ENCODE data around the gene MAGED1.
A peak's percentile ranks its signal among the peaks of the same experiment; 100 is the strongest.

Gene MAGED1, protein sequence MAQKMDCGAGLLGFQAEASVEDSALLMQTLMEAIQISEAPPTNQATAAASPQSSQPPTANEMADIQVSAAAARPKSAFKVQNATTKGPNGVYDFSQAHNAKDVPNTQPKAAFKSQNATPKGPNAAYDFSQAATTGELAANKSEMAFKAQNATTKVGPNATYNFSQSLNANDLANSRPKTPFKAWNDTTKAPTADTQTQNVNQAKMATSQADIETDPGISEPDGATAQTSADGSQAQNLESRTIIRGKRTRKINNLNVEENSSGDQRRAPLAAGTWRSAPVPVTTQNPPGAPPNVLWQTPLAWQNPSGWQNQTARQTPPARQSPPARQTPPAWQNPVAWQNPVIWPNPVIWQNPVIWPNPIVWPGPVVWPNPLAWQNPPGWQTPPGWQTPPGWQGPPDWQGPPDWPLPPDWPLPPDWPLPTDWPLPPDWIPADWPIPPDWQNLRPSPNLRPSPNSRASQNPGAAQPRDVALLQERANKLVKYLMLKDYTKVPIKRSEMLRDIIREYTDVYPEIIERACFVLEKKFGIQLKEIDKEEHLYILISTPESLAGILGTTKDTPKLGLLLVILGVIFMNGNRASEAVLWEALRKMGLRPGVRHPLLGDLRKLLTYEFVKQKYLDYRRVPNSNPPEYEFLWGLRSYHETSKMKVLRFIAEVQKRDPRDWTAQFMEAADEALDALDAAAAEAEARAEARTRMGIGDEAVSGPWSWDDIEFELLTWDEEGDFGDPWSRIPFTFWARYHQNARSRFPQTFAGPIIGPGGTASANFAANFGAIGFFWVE

DNA sequence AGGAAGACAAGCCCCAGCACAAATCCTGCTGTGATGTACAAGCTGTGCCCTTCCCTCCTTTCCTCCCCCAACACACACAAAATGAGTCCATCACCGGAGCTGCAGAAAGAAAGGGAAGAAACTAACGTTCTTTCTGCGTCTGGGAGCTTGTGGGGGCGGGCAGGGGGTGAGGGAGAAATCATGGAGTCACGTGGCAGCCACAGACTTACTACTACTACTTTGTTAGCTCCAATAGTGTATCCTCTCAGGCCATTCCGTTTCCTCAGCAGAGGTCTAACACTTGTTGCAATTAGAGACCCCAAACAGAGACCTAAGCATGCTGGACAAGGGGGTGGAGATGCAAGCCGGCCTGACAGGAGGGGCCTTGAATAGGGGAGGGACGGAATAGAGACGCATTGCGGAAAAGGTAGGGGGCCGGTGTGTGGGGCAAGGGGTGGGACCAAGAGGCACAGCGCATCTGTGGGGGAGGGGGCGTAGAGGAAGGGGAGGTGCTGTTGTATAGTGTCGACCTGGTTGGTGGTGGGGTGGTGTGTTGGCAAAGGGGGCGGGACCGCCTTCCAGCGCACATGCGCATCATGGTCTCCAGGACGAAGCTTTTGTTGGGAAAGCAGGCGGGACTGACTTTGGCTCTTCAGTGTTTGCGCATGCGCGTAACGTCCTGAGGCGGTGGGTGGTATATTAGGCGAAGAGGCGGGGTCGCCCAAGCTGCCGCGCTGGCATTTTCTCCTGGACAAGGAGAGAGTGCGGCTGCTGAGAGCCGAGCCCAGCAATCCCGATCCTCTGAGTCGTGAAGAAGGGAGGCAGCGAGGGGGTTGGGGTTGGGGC lies at the start of gene MAGED1:
MAGED1 (plus strand) TSS at position 703 of the 825 bp plus-strand sequence. CDS start 682 bp downstream, outside the sequence.
- peak; percentile 97 for DNase-seq (ENCODE audit: low read depth, low spot score)

DNA sequence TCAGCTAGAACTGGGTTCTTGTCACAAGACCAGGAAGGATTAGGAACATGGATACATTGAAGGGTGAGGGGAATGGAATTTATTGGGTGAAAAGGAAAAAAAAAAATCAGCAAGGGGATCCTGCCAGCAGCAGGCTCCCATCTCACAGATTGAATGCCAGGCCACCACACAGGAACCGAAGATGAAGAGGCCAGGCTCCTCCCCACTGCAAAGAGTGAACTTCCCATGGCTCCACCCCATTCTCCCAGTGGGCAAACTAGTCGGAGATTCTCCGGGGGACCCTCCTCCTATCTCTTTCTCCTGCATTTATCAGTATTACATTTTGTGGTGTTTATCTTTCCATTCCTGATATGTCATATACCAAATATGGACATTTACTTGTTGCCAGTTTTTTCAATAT lies 46.0 kb upstream of the MAGED1 start:
- no peak for DNase-seq (ENCODE audit: low read depth, low spot score)

DNA sequence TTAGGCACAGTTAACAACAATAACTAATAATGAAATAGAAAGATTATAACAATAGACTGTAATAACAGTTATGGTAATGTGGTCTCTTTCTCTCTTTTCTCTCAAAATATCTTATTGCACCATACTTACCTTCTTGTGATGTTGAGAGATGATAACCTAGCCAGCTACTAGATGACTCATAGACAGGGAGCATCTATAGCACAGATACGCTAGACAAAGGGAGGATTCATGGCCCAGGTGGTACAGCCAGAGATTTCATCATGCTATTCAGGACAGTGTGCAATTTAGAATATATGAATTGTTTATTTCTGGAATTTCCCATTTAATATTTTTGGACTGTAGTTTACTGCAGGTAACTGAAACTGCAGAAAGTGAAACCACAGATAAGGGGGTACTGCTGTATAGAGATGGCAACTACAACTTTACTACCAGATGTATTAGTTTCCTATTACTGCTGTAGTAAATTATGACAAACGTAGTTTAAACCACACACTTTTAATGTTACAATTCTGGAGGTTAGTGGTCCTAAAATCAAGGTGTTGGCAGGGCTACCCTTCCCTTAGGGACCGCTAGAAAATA lies 41.8 kb upstream of the MAGED1 start:
- no peak for DNase-seq (ENCODE audit: low read depth, low spot score)

DNA sequence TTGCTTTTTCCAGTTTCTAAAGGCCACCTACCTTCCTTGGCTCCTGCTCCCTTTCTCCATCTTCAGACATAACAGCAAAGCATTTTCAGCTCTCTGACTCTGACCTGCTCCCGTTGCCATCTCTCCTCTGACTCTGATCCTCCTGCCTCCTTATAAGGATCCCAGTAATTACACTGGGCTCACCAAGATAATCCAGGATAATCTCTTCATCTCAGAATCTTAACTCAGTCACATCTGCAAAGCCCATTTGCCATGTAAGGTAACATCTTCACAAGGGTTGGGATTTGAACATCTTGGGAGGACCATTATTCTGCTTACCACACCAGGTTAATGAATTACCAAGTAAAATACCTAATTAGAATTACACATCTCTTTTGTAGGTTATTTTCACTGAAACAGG lies 41.3 kb upstream of the MAGED1 start:
- no peak for DNase-seq (ENCODE audit: low read depth, low spot score)

DNA sequence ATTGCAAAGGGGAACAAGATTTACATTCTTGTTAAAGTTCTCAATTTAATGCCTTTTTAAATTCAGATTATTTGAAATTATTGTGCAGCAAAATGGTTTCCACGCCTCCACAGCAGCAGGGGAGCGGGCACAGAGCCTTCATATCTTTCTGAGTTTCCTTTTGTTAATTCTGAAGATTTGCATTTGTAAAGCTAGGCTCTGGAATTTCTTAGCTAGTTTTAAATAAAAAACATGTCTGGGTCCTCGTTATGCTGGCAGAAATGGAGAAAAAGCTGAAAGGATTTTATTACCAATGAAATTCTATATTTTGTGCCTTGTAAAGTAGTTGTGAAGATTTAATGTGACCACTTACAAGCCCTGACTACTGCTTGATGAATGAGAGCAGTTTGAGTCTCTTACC lies 40.8 kb upstream of the MAGED1 start:
- DNase-seq (ENCODE audit: low read depth, low spot score) = no peak

- DNase-seq (ENCODE audit: low read depth, low spot score) = no peak
These were observed 40.2 kb upstream of the MAGED1 start for GRCh38 chrX:51853251-51853650.

GRCh38 chrX:51855698-51856097 lies 37.7 kb upstream of the MAGED1 start:
- DNase-seq (ENCODE audit: low read depth, low spot score) = no peak

- DNase-seq (ENCODE audit: low read depth, low spot score) = no peak
These were observed 36.2 kb upstream of the MAGED1 start for GRCh38 chrX:51857159-51857733.

GRCh38 chrX:51860679-51861078 lies 32.7 kb upstream of the MAGED1 start:
- peak; percentile 14 for DNase-seq (ENCODE audit: low read depth, low spot score)

DNA sequence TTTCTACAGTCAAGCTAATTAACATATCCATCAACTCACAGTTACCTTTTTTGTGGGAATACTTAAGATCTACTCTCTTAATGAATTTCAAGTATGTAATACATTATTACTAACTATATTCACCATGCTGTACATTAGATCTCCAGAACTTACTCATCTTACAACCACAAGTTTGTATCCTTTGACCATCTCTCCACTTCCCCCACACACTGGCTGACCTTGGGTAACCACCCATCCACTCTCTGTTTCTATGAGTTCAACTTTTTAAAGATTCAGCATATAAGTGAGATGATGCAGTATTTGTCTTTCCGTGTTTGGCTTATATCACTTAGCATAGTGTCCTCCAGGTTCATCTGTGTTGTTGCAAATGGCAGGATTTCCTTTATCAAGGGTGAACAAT lies 30.5 kb upstream of the MAGED1 start:
- no peak for DNase-seq (ENCODE audit: low read depth, low spot score)

GRCh38 chrX:51866210-51866609 lies 27.2 kb upstream of the MAGED1 start:
- peak; percentile 9 for DNase-seq (ENCODE audit: low read depth, low spot score)

GRCh38 chrX:51867626-51868025 lies 25.8 kb upstream of the MAGED1 start:
- no peak for DNase-seq (ENCODE audit: low read depth, low spot score)

DNA sequence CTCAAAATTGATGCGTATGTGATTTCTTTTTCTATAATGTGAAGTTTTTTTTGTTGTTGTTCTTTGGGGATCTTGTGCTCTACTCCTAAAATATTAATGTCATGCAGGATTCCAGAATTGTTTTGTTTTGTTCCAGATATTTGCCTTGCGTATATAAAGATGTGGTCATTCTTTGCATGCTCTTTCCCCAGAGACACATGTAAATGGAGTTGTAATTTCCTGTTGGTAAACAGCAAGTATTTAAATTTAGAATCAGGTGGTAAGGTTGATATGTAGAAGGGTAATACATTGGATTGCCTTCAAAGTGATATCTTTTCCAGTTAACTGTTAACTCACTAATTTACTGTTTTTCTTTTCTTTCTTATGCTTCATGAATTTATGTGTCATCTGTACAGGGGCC lies 23.1 kb upstream of the MAGED1 start:
- DNase-seq (ENCODE audit: low read depth, low spot score) = no peak

- DNase-seq (ENCODE audit: low read depth, low spot score) = no peak
These were observed 19.3 kb upstream of the MAGED1 start for GRCh38 chrX:51874123-51874522.

DNA sequence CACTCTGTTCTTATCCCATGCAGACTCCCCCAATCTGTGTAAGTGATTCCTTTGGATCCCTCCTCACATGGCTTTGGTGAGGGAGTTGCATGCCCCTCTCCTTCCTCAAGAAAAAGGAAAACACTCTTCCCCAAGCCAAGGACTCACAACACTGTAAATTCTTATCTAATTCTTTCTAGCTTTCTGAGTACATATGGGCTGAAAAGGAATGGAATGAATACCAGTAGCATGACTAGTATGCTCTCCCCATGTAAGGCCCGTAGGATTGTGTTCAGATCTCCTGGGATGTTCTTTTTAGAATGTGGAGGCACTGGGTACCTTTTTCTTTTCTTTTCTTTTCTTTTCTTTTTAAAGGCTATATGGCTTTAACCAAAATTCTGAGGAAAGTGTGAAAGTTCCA lies 17.0 kb upstream of the MAGED1 start:
- DNase-seq (ENCODE audit: low read depth, low spot score) = peak; percentile 51

DNA sequence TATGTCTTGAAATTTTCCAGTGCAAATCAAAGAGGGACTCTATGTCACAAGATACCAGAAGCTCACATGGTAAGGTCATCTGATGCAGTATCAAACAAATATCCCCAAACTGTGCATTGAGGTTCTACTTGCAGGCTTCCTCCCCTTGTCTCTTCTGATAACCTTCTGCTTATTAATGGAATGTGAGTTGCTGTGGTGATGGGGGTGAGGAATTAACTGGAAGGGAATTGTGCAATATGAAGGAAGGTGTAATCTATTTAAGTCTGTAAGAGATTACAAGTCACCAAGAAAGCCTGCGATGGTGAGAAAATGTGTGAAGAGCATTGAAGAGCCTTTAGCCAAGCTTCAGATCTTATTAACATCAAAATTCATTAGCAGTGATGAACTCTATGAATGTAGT lies 15.4 kb upstream of the MAGED1 start:
- no peak for DNase-seq (ENCODE audit: low read depth, low spot score)

DNA sequence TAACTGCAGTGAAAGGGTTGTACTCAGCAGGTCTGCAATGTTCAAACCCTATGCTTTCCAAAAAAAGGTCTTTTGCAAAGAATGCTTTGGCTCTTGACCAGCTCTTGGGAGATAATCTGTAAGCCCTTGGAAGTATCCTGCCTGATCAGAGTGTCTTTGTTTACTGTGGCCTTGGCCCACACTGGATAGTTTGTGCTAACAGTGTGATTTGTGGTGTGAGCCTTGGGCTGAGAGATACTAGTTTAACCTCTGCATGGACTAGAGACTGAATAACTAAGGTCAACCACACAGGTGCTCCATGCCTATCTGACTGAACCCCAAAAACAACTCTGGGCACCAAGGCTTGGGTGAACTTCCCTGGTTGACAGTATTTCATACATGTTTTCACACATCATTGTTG lies 3.6 kb upstream of the MAGED1 start:
- no peak for DNase-seq (ENCODE audit: low read depth, low spot score)

DNA sequence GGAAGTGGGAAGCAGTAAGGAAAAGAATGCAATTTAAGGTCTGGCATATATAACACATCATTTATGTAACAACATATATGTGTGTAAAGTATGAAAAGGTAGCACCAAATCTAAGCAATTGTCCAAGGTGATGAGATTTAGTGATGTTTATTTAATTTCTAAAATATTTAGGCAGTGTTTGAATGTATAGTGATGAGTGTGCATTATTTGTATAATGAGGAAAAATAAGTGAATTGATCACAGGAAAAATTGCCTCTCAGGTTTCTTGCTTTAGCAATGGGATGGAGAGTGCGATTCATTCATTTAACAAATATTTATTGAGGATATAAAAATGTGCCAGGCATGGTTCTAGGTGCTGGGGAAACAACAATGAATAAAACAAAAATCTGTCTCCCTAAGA lies 2.2 kb upstream of the MAGED1 start:
- no peak for DNase-seq (ENCODE audit: low read depth, low spot score)

DNA sequence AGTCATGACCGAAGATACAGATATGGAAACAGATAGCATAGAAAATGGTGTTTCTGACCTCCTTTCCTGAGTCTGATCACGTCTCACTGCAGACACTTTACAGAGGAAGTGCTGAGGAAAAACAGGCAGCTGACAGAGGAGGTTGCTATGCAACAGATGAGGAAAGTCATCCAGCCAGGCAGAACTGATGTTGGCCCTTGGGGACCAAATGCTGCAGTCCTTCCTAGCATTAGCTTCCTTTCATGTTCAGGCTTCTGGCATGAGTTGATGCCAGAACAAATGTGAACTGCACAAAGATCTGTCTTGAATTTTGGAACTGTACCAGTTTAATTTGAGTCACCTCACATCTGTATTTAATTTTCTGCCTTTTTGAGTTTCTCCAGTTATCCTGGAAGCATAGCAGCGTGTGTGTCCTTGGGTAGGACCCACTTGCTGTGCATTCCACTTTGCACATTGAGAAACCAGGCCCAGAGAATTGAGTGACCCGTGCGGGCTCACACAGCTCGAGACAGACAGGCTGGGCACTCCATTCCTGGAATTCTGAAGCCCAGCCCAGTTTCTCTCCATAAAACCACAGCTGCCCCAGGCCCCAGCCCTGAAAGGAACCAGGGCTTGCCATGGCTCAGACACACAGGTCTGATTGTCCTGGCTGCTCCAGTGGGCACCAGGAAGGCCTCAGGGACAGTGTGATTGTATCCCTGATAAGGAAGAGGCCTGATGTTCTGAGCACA lies 1.4 kb upstream of the MAGED1 start:
- DNase-seq (ENCODE audit: low read depth, low spot score) = peak; percentile 77

- DNase-seq (ENCODE audit: low read depth, low spot score) = peak; percentile 55
These were observed 691 bp downstream of the MAGED1 start for GRCh38 chrX:51893931-51894696.
